GM20000 (cell line): ENCODE results near the gene ITGA2.
"Not testable (repeated sequence)": the region's sequence is repeated elsewhere in the genome, so short reads cannot be mapped to it uniquely, and the experiment has no call there.

Experiments used
- DNase-seq: peaks from one replicate; pipeline ENCODE4 v3.0.0; 2012; ENCODE audit warnings: low spot score
- CTCF ChIP-seq: IDR thresholded peaks from 2 replicates; pipeline ENCODE4 v1.5.1; 2012; ENCODE audit warnings: mild to moderate bottlenecking, control low read depth; ENCODE audit errors: extremely low read depth, missing control alignments

ITGA2 gene

GRCh38 chr5:52950686-52951085 lies 38.5 kb upstream of the ITGA2 start:
- DNase-seq: no peak
- no peak for TF ChIP-seq CTCF

GRCh38 chr5:52952483-52952882 lies 36.7 kb upstream of the ITGA2 start:
- TF ChIP-seq CTCF: no peak
- DNase-seq: no peak

- DNase-seq: no peak
- TF ChIP-seq CTCF: no peak
Measured at GRCh38 chr5:52956014-52956413, 33.1 kb upstream of the ITGA2 start.

GRCh38 chr5:52956915-52957747 lies 32.0 kb upstream of the ITGA2 start:
- no peak for DNase-seq
- no peak for TF ChIP-seq CTCF

GRCh38 chr5:52961274-52961681 lies 27.9 kb upstream of the ITGA2 start:
- no peak for TF ChIP-seq CTCF
- no peak for DNase-seq

GRCh38 chr5:52963636-52964035 lies 25.5 kb upstream of the ITGA2 start:
- no peak for TF ChIP-seq CTCF
- no peak for DNase-seq

GRCh38 chr5:52964138-52964537 lies 25.0 kb upstream of the ITGA2 start:
- no peak for DNase-seq
- TF ChIP-seq CTCF: no peak

GRCh38 chr5:52976157-52976556 lies 13.0 kb upstream of the ITGA2 start:
- DNase-seq: not testable (repeated sequence)
